DOHH2 (cell line): ENCODE results near the gene ADAT1.

Source experiments
- H3F3A ChIP-seq: fragments of 200-600 bp; sonication (generic), shearing (Covaris generic); 2 replicates; pipeline ENCODE4 v1.6.0; 2016; ENCODE audit warnings: antibody characterized with exemption, mild to moderate bottlenecking; ENCODE audit not compliant: control insufficient read depth, insufficient read depth
- H3K27ac ChIP-seq: fragments of 200-600 bp; sonication (generic); 2 replicates; pipeline ENCODE4 v1.5.1; 2014; ENCODE audit warnings: low read depth, mild to moderate bottlenecking, low read length, moderate library complexity
- H3K27me3 ChIP-seq: fragments of 200-600 bp; sonication (generic); 2 replicates; pipeline ENCODE4 v1.6.1; 2014; ENCODE audit warnings: mild to moderate bottlenecking, low read length, mixed read lengths; ENCODE audit not compliant: control insufficient read depth
- H3K36me3 ChIP-seq: fragments of 200-600 bp; sonication (generic); 2 replicates; pipeline ENCODE4 v1.6.1; 2014; ENCODE audit warnings: mild to moderate bottlenecking, low read length, moderate library complexity, mixed read lengths; ENCODE audit not compliant: control insufficient read depth
- H3K4me1 ChIP-seq: fragments of 200-600 bp; sonication (generic); 2 replicates; pipeline ENCODE4 v1.6.1; 2014; ENCODE audit warnings: mild to moderate bottlenecking, low read length, mixed read lengths; ENCODE audit not compliant: control insufficient read depth
- H3K4me2 ChIP-seq: fragments of 200-600 bp; sonication (generic); 2 replicates; pipeline ENCODE4 v1.6.0; 2014; ENCODE audit warnings: mild to moderate bottlenecking, low read length, moderate library complexity
- H3K4me3 ChIP-seq: fragments of 200-600 bp; sonication (generic); 2 replicates; pipeline ENCODE4 v1.5.1; 2014; ENCODE audit warnings: mild to moderate bottlenecking, low read length, mixed read lengths
- H3K79me2 ChIP-seq: fragments of 200-600 bp; sonication (generic); 2 replicates; pipeline ENCODE4 v1.6.1; 2014; ENCODE audit warnings: mild to moderate bottlenecking, low read length, mixed read lengths; ENCODE audit not compliant: control insufficient read depth
- H3K9me2 ChIP-seq: fragments of 200-600 bp; sonication (generic); replicated peaks from 2 replicates; pipeline ENCODE4 v1.6.1; 2014; ENCODE audit warnings: mild to moderate bottlenecking, low read length, mixed read lengths; ENCODE audit not compliant: control insufficient read depth
- H3K9me3 ChIP-seq: fragments of 200-600 bp; sonication (generic); 2 replicates; pipeline ENCODE4 v1.6.1; 2014; ENCODE audit warnings: antibody characterized with exemption, low read length, mixed read lengths; ENCODE audit not compliant: control insufficient read depth, insufficient read depth
- H4K20me1 ChIP-seq: fragments of 200-600 bp; sonication (generic); 2 replicates; pipeline ENCODE4 v1.6.0; 2014; ENCODE audit warnings: low read depth, mild to moderate bottlenecking, antibody characterized with exemption, low read length, moderate library complexity; ENCODE audit not compliant: control insufficient read depth, insufficient read depth
- EZH2phosphoT487 ChIP-seq: fragments of 200-600 bp; sonication (generic); IDR thresholded peaks from 2 replicates; pipeline ENCODE4 v1.6.1; 2017; ENCODE audit warnings: borderline replicate concordance, mild to moderate bottlenecking, antibody characterized with exemption, low read length, moderate library complexity, mixed read lengths
- TF ChIP-seq, protein P1 (sequence below): fragments of 200-600 bp; sonication (generic); IDR thresholded peaks from one replicate; pipeline ENCODE4 v1.5.1; 2014; ENCODE audit warnings: antibody characterized with exemption, mild to moderate bottlenecking, low read depth, low read length; ENCODE audit not compliant: poor library complexity, severe bottlenecking

ADAT1 gene

DNA sequence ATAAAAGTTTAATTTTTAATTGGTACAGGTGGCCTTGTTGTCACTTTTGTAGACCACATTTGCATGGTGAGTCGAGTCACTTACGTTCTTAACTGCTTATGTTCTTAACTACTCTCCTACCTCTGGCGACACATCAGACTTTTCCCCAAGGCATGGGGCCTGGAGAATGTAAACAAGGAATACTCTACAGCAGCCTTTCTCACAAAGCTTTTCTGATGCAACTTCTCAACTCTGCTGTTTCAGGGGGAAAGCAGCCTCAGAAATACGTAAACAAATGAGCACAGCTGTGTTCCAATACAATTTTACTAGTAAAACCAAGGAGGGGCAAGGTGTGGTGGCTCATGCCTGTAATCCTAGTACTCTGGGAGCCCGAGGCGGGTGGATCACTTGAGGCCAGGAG lies 17.5 kb upstream of the ADAT1 start:
- H3K27ac ChIP-seq: no peak overlapping the region
- no peaks in the 10 kb centered on the region for H3K27me3 ChIP-seq
- H3K36me3 ChIP-seq: peaks cover 88% of the 10 kb centered on the region
- peaks cover 15% of the 10 kb centered on the region for H4K20me1 ChIP-seq
- peaks cover 62% of the 10 kb centered on the region for H3K79me2 ChIP-seq
- TF ChIP-seq, protein P1, sequence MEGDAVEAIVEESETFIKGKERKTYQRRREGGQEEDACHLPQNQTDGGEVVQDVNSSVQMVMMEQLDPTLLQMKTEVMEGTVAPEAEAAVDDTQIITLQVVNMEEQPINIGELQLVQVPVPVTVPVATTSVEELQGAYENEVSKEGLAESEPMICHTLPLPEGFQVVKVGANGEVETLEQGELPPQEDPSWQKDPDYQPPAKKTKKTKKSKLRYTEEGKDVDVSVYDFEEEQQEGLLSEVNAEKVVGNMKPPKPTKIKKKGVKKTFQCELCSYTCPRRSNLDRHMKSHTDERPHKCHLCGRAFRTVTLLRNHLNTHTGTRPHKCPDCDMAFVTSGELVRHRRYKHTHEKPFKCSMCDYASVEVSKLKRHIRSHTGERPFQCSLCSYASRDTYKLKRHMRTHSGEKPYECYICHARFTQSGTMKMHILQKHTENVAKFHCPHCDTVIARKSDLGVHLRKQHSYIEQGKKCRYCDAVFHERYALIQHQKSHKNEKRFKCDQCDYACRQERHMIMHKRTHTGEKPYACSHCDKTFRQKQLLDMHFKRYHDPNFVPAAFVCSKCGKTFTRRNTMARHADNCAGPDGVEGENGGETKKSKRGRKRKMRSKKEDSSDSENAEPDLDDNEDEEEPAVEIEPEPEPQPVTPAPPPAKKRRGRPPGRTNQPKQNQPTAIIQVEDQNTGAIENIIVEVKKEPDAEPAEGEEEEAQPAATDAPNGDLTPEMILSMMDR: no peak
- TF ChIP-seq EZH2phosphoT487: no peak
- no peak overlapping the region for H3K4me2 ChIP-seq
- no peak overlapping the region for H3K4me3 ChIP-seq
- H3K4me1 ChIP-seq: peaks cover 19% of the 10 kb centered on the region
- H3F3A ChIP-seq: no peaks in the 10 kb centered on the region
- no peaks in the 10 kb centered on the region for H3K9me2 ChIP-seq
- H3K9me3 ChIP-seq: no peaks in the 10 kb centered on the region

DNA sequence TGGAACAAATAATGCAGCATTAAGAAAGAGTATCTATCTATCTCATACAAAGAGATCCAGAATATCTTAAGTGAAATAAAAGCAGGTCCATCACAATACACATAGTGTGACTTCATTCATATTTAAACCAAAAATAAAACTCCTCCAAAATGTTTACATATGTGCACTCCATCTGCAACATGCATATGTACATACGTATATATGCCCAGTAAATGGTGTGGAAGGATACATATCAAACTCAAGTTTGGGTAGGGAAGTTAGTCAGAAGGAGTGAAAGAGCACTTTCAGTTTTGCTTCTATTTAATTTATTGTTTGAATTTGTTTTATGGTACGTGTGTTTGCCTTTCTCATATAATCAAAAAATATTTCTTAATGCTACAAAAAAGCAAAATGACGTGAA lies 12.0 kb upstream of the ADAT1 start:
- TF ChIP-seq, protein P1: no peak
- TF ChIP-seq EZH2phosphoT487: no peak
- Histone ChIP-seq H3F3A (no peaks in the 10 kb centered on the region), H3K4me2 (no peak overlapping the region), H3K27ac (no peak overlapping the region), H4K20me1 (no peaks in the 10 kb centered on the region), H3K9me2 (no peaks in the 10 kb centered on the region), H3K9me3 (no peaks in the 10 kb centered on the region), H3K27me3 (no peaks in the 10 kb centered on the region), H3K4me1 (no peaks in the 10 kb centered on the region), H3K4me3 (no peak overlapping the region), H3K79me2 (peaks cover 15% of the 10 kb centered on the region), H3K36me3 (peaks cover 87% of the 10 kb centered on the region)

DNA sequence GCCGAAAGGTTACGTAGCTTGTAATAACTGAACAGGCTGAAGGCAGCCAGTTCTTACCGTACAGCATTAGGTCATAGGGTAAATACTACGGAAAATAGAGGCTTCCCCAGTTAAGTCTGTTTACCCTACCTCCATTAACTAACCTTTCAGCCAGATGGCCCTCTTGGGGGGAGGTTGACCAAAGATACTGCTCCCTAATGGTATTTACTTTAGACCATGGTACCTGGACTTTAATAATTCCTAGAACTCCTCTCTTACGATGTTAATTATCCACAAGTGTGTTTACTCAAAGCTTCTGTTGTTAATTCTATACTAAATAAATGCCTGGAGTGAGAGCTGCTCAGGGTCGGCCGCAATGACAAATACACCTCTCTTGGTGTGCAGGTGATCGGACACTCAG lies 9.8 kb upstream of the ADAT1 start:
- no peaks in the 10 kb centered on the region for H3K9me3 ChIP-seq
- H3K79me2 ChIP-seq: peaks cover 6% of the 10 kb centered on the region
- H3F3A ChIP-seq: 0 out of 2 replicates have a peak, but pooled peaks cover 2% of the 10 kb centered on the region
- no peaks in the 10 kb centered on the region for H3K27me3 ChIP-seq
- no peak for TF ChIP-seq EZH2phosphoT487
- TF ChIP-seq, protein P1: no peak
- H3K4me1 ChIP-seq: no peaks in the 10 kb centered on the region
- no peak overlapping the region for H3K4me2 ChIP-seq
- H4K20me1 ChIP-seq: no peaks in the 10 kb centered on the region
- H3K27ac ChIP-seq: no peak overlapping the region
- no peaks in the 10 kb centered on the region for H3K9me2 ChIP-seq
- H3K36me3 ChIP-seq: peaks cover 93% of the 10 kb centered on the region
- H3K4me3 ChIP-seq: no peak overlapping the region

DNA sequence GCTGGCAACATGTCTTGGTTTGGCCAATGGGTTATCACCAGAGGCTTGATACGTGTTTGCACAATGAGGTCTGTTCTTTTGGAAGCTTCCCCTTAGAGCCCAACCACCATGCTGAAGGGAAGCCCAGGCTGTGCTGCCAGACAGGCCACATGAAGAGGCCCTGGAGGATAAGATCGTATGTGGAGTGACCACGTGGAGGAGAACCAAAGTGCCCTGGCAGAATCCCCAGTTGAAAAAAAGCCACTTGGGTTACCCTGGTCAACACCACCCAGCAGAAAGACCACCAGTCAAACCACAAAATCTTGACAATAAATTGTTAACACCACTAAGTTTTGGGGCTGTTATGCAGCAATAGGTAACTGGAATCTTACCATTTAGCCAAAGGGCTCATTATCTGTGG lies 7.0 kb upstream of the ADAT1 start:
- Histone ChIP-seq H3K79me2 (no peaks in the 10 kb centered on the region), H3K4me2 (no peak overlapping the region), H3K4me3 (no peak overlapping the region), H4K20me1 (no peaks in the 10 kb centered on the region), H3F3A (peaks cover 16% of the 10 kb centered on the region), H3K9me2 (no peaks in the 10 kb centered on the region), H3K27ac (no peak overlapping the region), H3K4me1 (no peaks in the 10 kb centered on the region), H3K9me3 (no peaks in the 10 kb centered on the region), H3K27me3 (no peaks in the 10 kb centered on the region), H3K36me3 (peaks cover 91% of the 10 kb centered on the region)
- TF ChIP-seq EZH2phosphoT487: no peak
- TF ChIP-seq, protein P1: no peak
